Transverse colon (tissue), 4 donors: Measurements from ENCODE around the gene NR2C2AP.

Source experiments
- CTCF ChIP-seq, 5 experiments: fragments of 200-600 bp in 3 of 5; fragments of 450-650 bp in 2 of 5; sonication (generic) in 3 of 5; IDR thresholded peaks; 1 replicate in 2 of 5; 2 replicates in 3 of 5; pipeline ENCODE4 v1.5.1; 2016 to 2017; ENCODE audit warnings: antibody characterized with exemption in 5 of 5, inconsistent platforms in 3 of 5, mild to moderate bottlenecking in 2 of 5, moderate library complexity in 1 of 5
- EP300 ChIP-seq: sonication (generic); formaldehyde crosslinking; IDR thresholded peaks from one replicate; pipeline ENCODE4 v1.6.1; 2017; ENCODE audit warnings: antibody characterized with exemption, low read depth
- POLR2A ChIP-seq: fragments of 450-650 bp; IDR thresholded peaks from one replicate; pipeline ENCODE4 v1.6.1; 2016; ENCODE audit warnings: antibody characterized with exemption, mild to moderate bottlenecking, moderate library complexity
- POLR2AphosphoS5 ChIP-seq, 3 donors: sonication (generic); formaldehyde crosslinking; IDR thresholded peaks; one replicate each; pipeline ENCODE4 v1.6.1; 2016; ENCODE audit warnings: antibody characterized with exemption in 3 of 3

- TF ChIP-seq CTCF (IDR thresholded peaks at IDR 0.05) (no peak), POLR2A (no peak), EP300 (no peak), POLR2AphosphoS5 (IDR thresholded peaks at IDR 0.05) (no peak)
These were observed 23.4 kb downstream of the NR2C2AP start for GRCh38 chr19:19179548-19180441.
